Gastrocnemius medialis (tissue), 4 donors: ENCODE data around the gene IQGAP1. TPM values are rescaled to one million over a fixed set of nuclear protein-coding genes. Genes with fewer than 3 reads are reported as not detected.

Source experiments
- ATAC-seq, 2 donors: fragments of 150-250 bp; one replicate each; pipeline ENCODE4 v1.9.1; 2016
- DNase-seq, 2 donors: peaks; one replicate each; pipeline ENCODE4 v3.0.0-alpha.2; 2019
- H3K27ac ChIP-seq, 4 donors: fragments of 200-600 bp; sonication (generic); 1 replicate in 1 of 4; 2 replicates in 3 of 4; pipeline ENCODE4 v1.5.1; 2016 to 2018; ENCODE audit warnings: mild to moderate bottlenecking in 2 of 4, moderate library complexity in 1 of 4
- H3K27me3 ChIP-seq, 3 donors: fragments of 200-600 bp; sonication (generic) in 2 of 3; 1 replicate in 1 of 3; 2 replicates in 2 of 3; pipeline versions ENCODE4 v1.5.1 to v1.6.0; 2016 to 2019; ENCODE audit warnings: mild to moderate bottlenecking in 1 of 3, moderate library complexity in 1 of 3
- H3K36me3 ChIP-seq, 2 donors: fragments of 200-600 bp; sonication (generic) in 1 of 2; one replicate each; pipeline ENCODE4 v1.5.1; 2017 to 2018
- H3K4me1 ChIP-seq, 2 donors: fragments of 200-600 bp; sonication (generic) in 1 of 2; one replicate each; pipeline ENCODE4 v1.5.1; 2016 to 2017; ENCODE audit warnings: mild to moderate bottlenecking in 2 of 2
- H3K4me3 ChIP-seq, 4 donors: fragments of 200-600 bp; sonication (generic) in 3 of 4; 1 replicate in 1 of 4; 2 replicates in 3 of 4; pipeline ENCODE4 v1.5.1; 2016 to 2019; ENCODE audit warnings: mild to moderate bottlenecking in 2 of 4
- H3K9me3 ChIP-seq, 3 donors: fragments of 200-600 bp; sonication (generic) in 2 of 3; 1 replicate in 1 of 3; 2 replicates in 2 of 3; pipeline ENCODE4 v1.5.1; 2016 to 2019
- CTCF ChIP-seq, 5 experiments: fragments of 450-650 bp in 3 of 5; fragments of 200-600 bp in 2 of 5; sonication (generic) in 2 of 5; IDR thresholded peaks in 4 of 5; conservative IDR thresholded peaks in 1 of 5; 1 replicate in 4 of 5; 2 replicates in 1 of 5; pipeline ENCODE4 v1.5.1; 2016 to 2019; ENCODE audit warnings: antibody characterized with exemption in 5 of 5, mild to moderate bottlenecking in 3 of 5, moderate library complexity in 3 of 5
- POLR2A ChIP-seq, 2 donors: fragments of 450-650 bp; IDR thresholded peaks; one replicate each; pipeline ENCODE4 v1.6.1; 2017; ENCODE audit warnings: antibody characterized with exemption in 2 of 2, mild to moderate bottlenecking in 2 of 2, moderate library complexity in 2 of 2
- in situ Hi-C, 4 donors: fragments of 200-750 bp; cut with MboI; loops; one replicate each; pipeline versions ENCODE4 v1.15.0 to v1.8.0; 2017; ENCODE audit warnings: low sequenced_read_pairs in 4 of 4
- intact Hi-C: fragments of 100-400 bp; cut with DNase I; formaldehyde crosslinking; loops from one replicate; pipeline ENCODE4 v1.15.1; 2023; ENCODE audit warnings: low total_unique reads
- total RNA-seq, 4 donors: library from RNA; depleted of rRNA; stranded (reverse); fragments of >200 nt; gene quantifications; one replicate each; pipeline versions ENCODE4 v1.1.0 to v1.2.3, GENCODE V29; 2016

The IQGAP1 gene
- total RNA-seq, 4 donors from 2014 or later = 39.1 to 92.7 (median 59.1) TPM

DNA sequence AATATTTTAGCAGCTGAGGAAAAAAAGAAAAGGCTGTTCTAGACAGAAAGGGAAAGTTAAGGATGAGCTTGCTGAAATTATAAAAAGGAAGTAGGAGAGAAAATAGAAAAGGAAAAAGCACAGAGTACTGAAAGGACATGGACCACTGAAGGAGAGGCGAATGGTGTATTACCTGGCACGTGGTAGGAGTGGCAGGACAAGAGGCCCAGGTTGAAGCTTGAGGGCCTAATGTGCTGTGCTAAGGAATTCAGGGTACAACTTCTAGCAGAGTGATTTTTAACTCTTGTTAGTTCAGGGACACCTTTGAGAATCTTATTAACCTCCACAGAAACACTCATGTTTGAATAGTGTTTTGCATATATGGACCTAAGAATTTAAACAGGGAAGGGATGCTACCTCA is 81.7 kb downstream of the IQGAP1 start:
- no peak for DNase-seq
- Histone ChIP-seq H3K36me3 (peaks cover 0 to 84% of the 10 kb centered on the region in 2 donors), H3K4me1 (peaks cover 17 to 29% of the 10 kb centered on the region in 2 donors), H3K27ac (peak overlapping the region in 3 of 4 donors; percentile 48 to 66 (median 65)), H3K4me3 (no peak overlapping the region), H3K9me3 (no peaks in the 10 kb centered on the region), H3K27me3 (no peaks in the 10 kb centered on the region)
- intact Hi-C loops (loop anchor here (10.0 kb wide), 1 partner anchor 365 kb away; the partner anchor contains the start of gene IDH2), in situ Hi-C loops (loop anchor here in 3 of 4 donors (10.0 kb wide), 2 partner anchors 105 to 145 kb away; no protein-coding TSS in a partner anchor)
- no peak for ATAC-seq
- TF ChIP-seq CTCF (IDR thresholded peaks at IDR 0.05 in 4 of 5, conservative IDR thresholded peaks at IDR 0.05 in 1 of 5) = no peak
- TF ChIP-seq POLR2A (IDR thresholded peaks at IDR 0.05) = no peak

DNA sequence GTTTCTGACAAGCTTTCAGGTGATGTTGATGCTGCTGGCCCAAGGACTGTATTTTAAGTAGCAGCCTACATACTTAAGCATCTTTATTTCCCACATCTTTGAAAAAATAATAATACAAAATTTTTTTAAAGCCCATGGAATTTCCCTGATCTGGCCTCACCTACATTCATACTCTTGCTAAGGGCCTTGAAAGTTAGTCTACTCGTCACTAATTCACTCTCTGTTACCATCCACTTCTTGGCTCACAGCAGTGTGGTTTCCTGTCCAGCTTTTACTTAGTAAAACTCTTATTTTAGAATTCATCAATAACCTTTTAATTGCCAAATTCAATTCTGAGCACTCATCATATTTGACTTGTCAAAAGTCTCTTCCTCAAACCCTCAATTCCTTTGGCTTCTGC is 82.4 kb downstream of the IQGAP1 start:
- in situ Hi-C loops (loop anchor here in 3 of 4 donors (10.0 kb wide), 2 partner anchors 106 to 146 kb away; no protein-coding TSS in a partner anchor), intact Hi-C loops (no loop called here)
- Histone ChIP-seq H3K4me3 (no peak overlapping the region), H3K4me1 (peaks cover 9 to 22% of the 10 kb centered on the region in 2 donors), H3K27me3 (no peaks in the 10 kb centered on the region), H3K9me3 (no peaks in the 10 kb centered on the region), H3K27ac (peak overlapping the region; percentile 22 to 66 (median 56)), H3K36me3 (peaks cover 0 to 91% of the 10 kb centered on the region in 2 donors)
- no peak for TF ChIP-seq POLR2A (IDR thresholded peaks at IDR 0.05)
- no peak for TF ChIP-seq CTCF (IDR thresholded peaks at IDR 0.05 in 4 of 5, conservative IDR thresholded peaks at IDR 0.05 in 1 of 5)
- no peak for ATAC-seq
- no peak for DNase-seq

DNA sequence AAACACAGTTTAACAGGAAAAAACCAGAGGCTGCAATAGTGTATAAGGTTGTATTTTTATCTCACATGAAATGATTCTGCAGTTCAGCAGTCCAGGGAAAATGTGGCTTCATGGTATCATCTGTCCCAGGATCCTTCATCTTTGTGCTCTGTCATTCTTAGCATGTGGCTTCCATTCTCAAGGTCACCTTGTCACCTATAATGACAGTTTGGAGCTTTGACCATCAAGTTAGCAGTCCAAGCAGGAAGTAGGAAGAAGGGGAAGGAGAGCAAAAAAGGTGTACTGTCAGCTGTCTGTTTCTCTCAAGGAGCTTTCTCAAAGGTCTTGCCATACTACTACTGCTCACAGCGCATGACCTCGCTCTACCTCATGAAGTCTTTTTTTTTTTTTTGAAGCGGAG is 83.1 kb downstream of the IQGAP1 start:
- no peaks in the 10 kb centered on the region for H3K27me3 ChIP-seq
- in situ Hi-C loops (loop anchor here in 3 of 4 donors (10.0 kb wide), 2 partner anchors 106 to 146 kb away; no protein-coding TSS in a partner anchor), intact Hi-C loops (no loop called here)
- TF ChIP-seq POLR2A (IDR thresholded peaks at IDR 0.05) = no peak
- TF ChIP-seq CTCF (IDR thresholded peaks at IDR 0.05 in 4 of 5, conservative IDR thresholded peaks at IDR 0.05 in 1 of 5) = no peak
- ATAC-seq (peak in 1 of 2 donors; percentile 31), DNase-seq (no peak)
- peaks cover 0 to 94% of the 10 kb centered on the region in 2 donors for H3K36me3 ChIP-seq
- H3K27ac ChIP-seq = peak overlapping the region; percentile 22 to 66 (median 56)
- peaks cover 2 to 15% of the 10 kb centered on the region in 2 donors for H3K4me1 ChIP-seq
- H3K9me3 ChIP-seq = no peaks in the 10 kb centered on the region
- H3K4me3 ChIP-seq = no peak overlapping the region

- peak overlapping the region in 2 of 4 donors; percentile 7 to 66 for H3K27ac ChIP-seq
- intact Hi-C loops = no loop called here
- no peaks in the 10 kb centered on the region for H3K27me3 ChIP-seq
- peaks cover 0 to 94% of the 10 kb centered on the region in 2 donors for H3K36me3 ChIP-seq
- peaks cover 0 to 9% of the 10 kb centered on the region in 2 donors for H3K4me1 ChIP-seq
- TF ChIP-seq CTCF (IDR thresholded peaks at IDR 0.05 in 4 of 5, conservative IDR thresholded peaks at IDR 0.05 in 1 of 5) = no peak
- TF ChIP-seq POLR2A (IDR thresholded peaks at IDR 0.05) = no peak
- H3K9me3 ChIP-seq = no peaks in the 10 kb centered on the region
- no peak for ATAC-seq
- no peak overlapping the region for H3K4me3 ChIP-seq
- in situ Hi-C loops = loop anchor here in 3 of 4 donors (10.0 kb wide), 2 partner anchors 107 to 147 kb away; no protein-coding TSS in a partner anchor
- no peak for DNase-seq
Measured at GRCh38 chr15:90471769-90472168, 83.7 kb downstream of the IQGAP1 start.
